GM18861 (cell line): ENCODE measurements around the gene MAD1L1.
"Not testable (repeated sequence)": the region's sequence is repeated elsewhere in the genome, so short reads cannot be mapped to it uniquely, and the experiment has no call there.

Experiments
- ATAC-seq: cut with Tn5 transposase; IDR thresholded peaks from one replicate; pipeline ENCODE4 v1.9.1; 2021; ENCODE audit not compliant: unreplicated experiment

The MAD1L1 gene

GRCh38 chr7:1936531-1937251 is 296.1 kb downstream of the MAD1L1 start:
- no peak for ATAC-seq

GRCh38 chr7:1936006-1936310 is 296.8 kb downstream of the MAD1L1 start:
- no peak for ATAC-seq

GRCh38 chr7:1935176-1936005 is 297.4 kb downstream of the MAD1L1 start:
- no peak for ATAC-seq

- no peak for ATAC-seq
These were observed 298.0 kb downstream of the MAD1L1 start for GRCh38 chr7:1934756-1935155.

- ATAC-seq, result no peak
These were observed 298.7 kb downstream of the MAD1L1 start for GRCh38 chr7:1934017-1934416.

GRCh38 chr7:1933066-1933750 is 299.5 kb downstream of the MAD1L1 start:
- no peak for ATAC-seq

- no peak for ATAC-seq
These were observed 300.8 kb downstream of the MAD1L1 start for GRCh38 chr7:1931951-1932270.

- no peak for ATAC-seq
These were observed 301.3 kb downstream of the MAD1L1 start for GRCh38 chr7:1931256-1931950.

- no peak for ATAC-seq
These were observed 302.2 kb downstream of the MAD1L1 start for GRCh38 chr7:1930381-1931065.

GRCh38 chr7:1929349-1929925 is 303.3 kb downstream of the MAD1L1 start:
- not testable (repeated sequence) for ATAC-seq

- no peak for ATAC-seq
These were observed 303.9 kb downstream of the MAD1L1 start for GRCh38 chr7:1928645-1929348.

GRCh38 chr7:1927937-1928644 is 304.7 kb downstream of the MAD1L1 start:
- ATAC-seq, result no peak

GRCh38 chr7:1926908-1927306 is 305.8 kb downstream of the MAD1L1 start:
- no peak for ATAC-seq

- ATAC-seq, result no peak
These were observed 306.5 kb downstream of the MAD1L1 start for GRCh38 chr7:1925973-1926907.

- no peak for ATAC-seq
These were observed 307.4 kb downstream of the MAD1L1 start for GRCh38 chr7:1925349-1925748.

- ATAC-seq, result no peak
These were observed 308.4 kb downstream of the MAD1L1 start for GRCh38 chr7:1924258-1924817.

- no peak for ATAC-seq
These were observed 309.1 kb downstream of the MAD1L1 start for GRCh38 chr7:1923409-1924257.
